Activated naive CD4-positive, alpha-beta T cell treated with anti-CD3 and anti-CD28 coated beads, Interleukin-2, amount 50 U/mL, for 24 hours (primary cell): Measurements from ENCODE around the gene CTNNA3.
"Not testable (repeated sequence)": the region's sequence is repeated elsewhere in the genome, so short reads cannot be mapped to it uniquely, and the experiment has no call there.

Experiments
- H3K27ac Mint-ChIP-seq: one replicate; pipeline ENCODE4 v1.8.0; 2021; ENCODE audit warnings: mild to moderate bottlenecking, mixed read lengths
- H3K27me3 Mint-ChIP-seq: one replicate; pipeline ENCODE4 v1.8.0; 2021; ENCODE audit warnings: mixed read lengths
- H3K36me3 Mint-ChIP-seq: one replicate; pipeline ENCODE4 v1.8.0; 2021; ENCODE audit warnings: mixed read lengths
- H3K4me1 Mint-ChIP-seq: one replicate; pipeline ENCODE4 v1.8.0; 2021; ENCODE audit warnings: mixed read lengths
- H3K4me3 Mint-ChIP-seq: one replicate; pipeline ENCODE4 v1.8.0; 2021; ENCODE audit warnings: mild to moderate bottlenecking, mixed read lengths
- H3K9me3 Mint-ChIP-seq: one replicate; pipeline ENCODE4 v1.8.0; 2021; ENCODE audit warnings: mixed read lengths

CTNNA3 gene

GRCh38 chr10:67433276-67433675 lies 262.7 kb downstream of the CTNNA3 start:
- Mint-ChIP-seq H3K27me3 (peaks cover 6% of the 10 kb centered on the region), H3K27ac (no peak overlapping the region), H3K9me3 (peaks cover 4% of the 10 kb centered on the region), H3K36me3 (no peaks in the 10 kb centered on the region), H3K4me1 (no peaks in the 10 kb centered on the region), H3K4me3 (no peak overlapping the region)

- Mint-ChIP-seq H3K4me1 (no peaks in the 10 kb centered on the region), H3K27ac (no peak overlapping the region), H3K9me3 (peaks cover 7% of the 10 kb centered on the region), H3K4me3 (no peak overlapping the region), H3K36me3 (no peaks in the 10 kb centered on the region), H3K27me3 (peaks cover 12% of the 10 kb centered on the region)
These were observed 293.4 kb downstream of the CTNNA3 start for GRCh38 chr10:67402620-67403019.

- no peak overlapping the region for H3K4me3 Mint-ChIP-seq
These were observed 294.3 kb downstream of the CTNNA3 start for GRCh38 chr10:67401711-67402110.

GRCh38 chr10:67386841-67387533 lies 309.0 kb downstream of the CTNNA3 start:
- not testable (repeated sequence) for H3K36me3 Mint-ChIP-seq, H3K4me1 Mint-ChIP-seq, H3K27ac Mint-ChIP-seq, H3K4me3 Mint-ChIP-seq, H3K9me3 Mint-ChIP-seq
- peaks cover 13% of the 10 kb centered on the region for H3K27me3 Mint-ChIP-seq

More at GRCh38 chr10:67401711-67402110, 294.3 kb downstream of the CTNNA3 start:
- Mint-ChIP-seq H3K27me3 (peaks cover 12% of the 10 kb centered on the region), H3K4me1 (no peaks in the 10 kb centered on the region), H3K36me3 (no peaks in the 10 kb centered on the region), H3K9me3 (peaks cover 7% of the 10 kb centered on the region), H3K27ac (no peak overlapping the region)

GRCh38 chr10:67386260-67386659 lies 309.7 kb downstream of the CTNNA3 start:
- Mint-ChIP-seq H3K4me3 (no peak overlapping the region), H3K9me3 (no peaks in the 10 kb centered on the region)

GRCh38 chr10:67385566-67385965 lies 310.4 kb downstream of the CTNNA3 start:
- no peaks in the 10 kb centered on the region for H3K4me1 Mint-ChIP-seq

More at GRCh38 chr10:67386260-67386659, 309.7 kb downstream of the CTNNA3 start:
- no peaks in the 10 kb centered on the region for H3K36me3 Mint-ChIP-seq
- H3K27me3 Mint-ChIP-seq = peaks cover 13% of the 10 kb centered on the region
- H3K27ac Mint-ChIP-seq = no peak overlapping the region
- no peaks in the 10 kb centered on the region for H3K4me1 Mint-ChIP-seq

GRCh38 chr10:67385089-67385488 lies 310.9 kb downstream of the CTNNA3 start:
- no peaks in the 10 kb centered on the region for H3K36me3 Mint-ChIP-seq
- no peak overlapping the region for H3K27ac Mint-ChIP-seq
- H3K4me3 Mint-ChIP-seq = no peak overlapping the region
- H3K9me3 Mint-ChIP-seq = no peaks in the 10 kb centered on the region
- H3K4me1 Mint-ChIP-seq = no peaks in the 10 kb centered on the region
- H3K27me3 Mint-ChIP-seq = peaks cover 13% of the 10 kb centered on the region

More at GRCh38 chr10:67385566-67385965, 310.4 kb downstream of the CTNNA3 start:
- Mint-ChIP-seq H3K27ac (no peak overlapping the region), H3K4me3 (no peak overlapping the region), H3K9me3 (no peaks in the 10 kb centered on the region), H3K27me3 (peaks cover 13% of the 10 kb centered on the region), H3K36me3 (no peaks in the 10 kb centered on the region)

- no peak overlapping the region for H3K27ac Mint-ChIP-seq
- H3K27me3 Mint-ChIP-seq = peaks cover 2% of the 10 kb centered on the region
- no peaks in the 10 kb centered on the region for H3K36me3 Mint-ChIP-seq
- no peaks in the 10 kb centered on the region for H3K9me3 Mint-ChIP-seq
- H3K4me3 Mint-ChIP-seq = no peak overlapping the region
- H3K4me1 Mint-ChIP-seq = no peaks in the 10 kb centered on the region
These were observed 364.7 kb downstream of the CTNNA3 start for GRCh38 chr10:67331121-67331910.

GRCh38 chr10:67327626-67328535 lies 368.1 kb downstream of the CTNNA3 start:
- H3K4me1 Mint-ChIP-seq = no peaks in the 10 kb centered on the region
- H3K27ac Mint-ChIP-seq = no peak overlapping the region
- peaks cover 17% of the 10 kb centered on the region for H3K9me3 Mint-ChIP-seq
- H3K4me3 Mint-ChIP-seq = no peak overlapping the region
- H3K36me3 Mint-ChIP-seq = peaks cover 1% of the 10 kb centered on the region
- H3K27me3 Mint-ChIP-seq = peaks cover 2% of the 10 kb centered on the region

- Mint-ChIP-seq H3K9me3 (peaks cover 8% of the 10 kb centered on the region), H3K4me1 (no peaks in the 10 kb centered on the region), H3K36me3 (no peaks in the 10 kb centered on the region), H3K4me3 (no peak overlapping the region), H3K27me3 (no peaks in the 10 kb centered on the region), H3K27ac (no peak overlapping the region)
These were observed 376.0 kb downstream of the CTNNA3 start for GRCh38 chr10:67319976-67320375.

GRCh38 chr10:67308912-67309311 lies 387.1 kb downstream of the CTNNA3 start:
- H3K9me3 Mint-ChIP-seq = peaks cover 4% of the 10 kb centered on the region
- no peak overlapping the region for H3K27ac Mint-ChIP-seq
- H3K27me3 Mint-ChIP-seq = peaks cover 2% of the 10 kb centered on the region
- H3K4me1 Mint-ChIP-seq = no peaks in the 10 kb centered on the region
- H3K36me3 Mint-ChIP-seq = no peaks in the 10 kb centered on the region
- no peak overlapping the region for H3K4me3 Mint-ChIP-seq

GRCh38 chr10:67306588-67307205 lies 389.3 kb downstream of the CTNNA3 start:
- H3K4me3 Mint-ChIP-seq = no peak overlapping the region

GRCh38 chr10:67302701-67303100 lies 393.3 kb downstream of the CTNNA3 start:
- Mint-ChIP-seq H3K27ac (no peak overlapping the region), H3K27me3 (no peaks in the 10 kb centered on the region), H3K4me3 (no peak overlapping the region), H3K9me3 (peaks cover 15% of the 10 kb centered on the region), H3K4me1 (no peaks in the 10 kb centered on the region), H3K36me3 (no peaks in the 10 kb centered on the region)

More at GRCh38 chr10:67306588-67307205, 389.3 kb downstream of the CTNNA3 start:
- Mint-ChIP-seq H3K27ac (no peak overlapping the region), H3K27me3 (no peaks in the 10 kb centered on the region), H3K36me3 (no peaks in the 10 kb centered on the region), H3K9me3 (peaks cover 4% of the 10 kb centered on the region), H3K4me1 (no peaks in the 10 kb centered on the region)

GRCh38 chr10:67299761-67300160 lies 396.2 kb downstream of the CTNNA3 start:
- H3K36me3 Mint-ChIP-seq = no peaks in the 10 kb centered on the region
- H3K4me1 Mint-ChIP-seq = no peaks in the 10 kb centered on the region
- H3K4me3 Mint-ChIP-seq = no peak overlapping the region
- H3K27ac Mint-ChIP-seq = no peak overlapping the region
- H3K9me3 Mint-ChIP-seq = peaks cover 10% of the 10 kb centered on the region
- H3K27me3 Mint-ChIP-seq = no peaks in the 10 kb centered on the region

- no peaks in the 10 kb centered on the region for H3K27me3 Mint-ChIP-seq
- no peak overlapping the region for H3K4me3 Mint-ChIP-seq
- no peaks in the 10 kb centered on the region for H3K4me1 Mint-ChIP-seq
- peaks cover 10% of the 10 kb centered on the region for H3K9me3 Mint-ChIP-seq
- H3K27ac Mint-ChIP-seq = no peak overlapping the region
- H3K36me3 Mint-ChIP-seq = no peaks in the 10 kb centered on the region
These were observed 398.3 kb downstream of the CTNNA3 start for GRCh38 chr10:67297637-67298181.
